LNCaP clone FGC (cell line): ENCODE measurements around the gene SPACA5B.
"Not testable (repeated sequence)": the region's sequence is repeated elsewhere in the genome, so short reads cannot be mapped to it uniquely, and the experiment has no call there.

Experiments used
- DNase-seq: peaks from one replicate; pipeline ENCODE4 v3.0.0-alpha.2; 2011; ENCODE audit warnings: low read depth
- H3K4me3 ChIP-seq: 2 replicates; pipeline ENCODE4 v1.5.1; 2011; ENCODE audit warnings: mild to moderate bottlenecking, low read depth, low read length, control low read depth
- TF ChIP-seq, protein P1 (sequence below): IDR thresholded peaks from 2 replicates; pipeline ENCODE4 v1.5.1; 2012; ENCODE audit warnings: mild to moderate bottlenecking; ENCODE audit not compliant: control insufficient read depth, insufficient read depth; ENCODE audit errors: extremely low read depth

Gene SPACA5B

DNA sequence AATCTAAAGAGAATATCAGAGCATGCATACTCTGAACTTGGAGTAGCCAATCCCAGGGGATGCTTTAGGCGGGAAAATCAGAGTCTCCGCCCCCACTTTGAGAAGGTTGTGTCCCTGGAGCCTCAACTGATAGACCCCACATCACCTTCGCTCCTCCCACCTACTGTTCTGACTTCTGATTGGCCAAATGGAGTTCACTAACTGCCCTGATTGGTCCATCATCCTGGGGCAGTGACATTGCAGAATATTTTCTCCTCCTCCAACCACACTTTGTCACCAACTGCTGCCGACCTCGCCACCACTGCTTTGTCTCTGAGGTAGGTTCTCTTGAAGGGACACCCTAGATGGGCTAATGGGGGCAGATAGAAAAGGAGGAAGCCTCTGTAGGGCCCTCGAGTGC is 22.7 kb upstream of the SPACA5B start:
- TF ChIP-seq, protein P1, sequence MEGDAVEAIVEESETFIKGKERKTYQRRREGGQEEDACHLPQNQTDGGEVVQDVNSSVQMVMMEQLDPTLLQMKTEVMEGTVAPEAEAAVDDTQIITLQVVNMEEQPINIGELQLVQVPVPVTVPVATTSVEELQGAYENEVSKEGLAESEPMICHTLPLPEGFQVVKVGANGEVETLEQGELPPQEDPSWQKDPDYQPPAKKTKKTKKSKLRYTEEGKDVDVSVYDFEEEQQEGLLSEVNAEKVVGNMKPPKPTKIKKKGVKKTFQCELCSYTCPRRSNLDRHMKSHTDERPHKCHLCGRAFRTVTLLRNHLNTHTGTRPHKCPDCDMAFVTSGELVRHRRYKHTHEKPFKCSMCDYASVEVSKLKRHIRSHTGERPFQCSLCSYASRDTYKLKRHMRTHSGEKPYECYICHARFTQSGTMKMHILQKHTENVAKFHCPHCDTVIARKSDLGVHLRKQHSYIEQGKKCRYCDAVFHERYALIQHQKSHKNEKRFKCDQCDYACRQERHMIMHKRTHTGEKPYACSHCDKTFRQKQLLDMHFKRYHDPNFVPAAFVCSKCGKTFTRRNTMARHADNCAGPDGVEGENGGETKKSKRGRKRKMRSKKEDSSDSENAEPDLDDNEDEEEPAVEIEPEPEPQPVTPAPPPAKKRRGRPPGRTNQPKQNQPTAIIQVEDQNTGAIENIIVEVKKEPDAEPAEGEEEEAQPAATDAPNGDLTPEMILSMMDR = no peak
- no peak for DNase-seq
- no peak overlapping the region for H3K4me3 ChIP-seq

DNA sequence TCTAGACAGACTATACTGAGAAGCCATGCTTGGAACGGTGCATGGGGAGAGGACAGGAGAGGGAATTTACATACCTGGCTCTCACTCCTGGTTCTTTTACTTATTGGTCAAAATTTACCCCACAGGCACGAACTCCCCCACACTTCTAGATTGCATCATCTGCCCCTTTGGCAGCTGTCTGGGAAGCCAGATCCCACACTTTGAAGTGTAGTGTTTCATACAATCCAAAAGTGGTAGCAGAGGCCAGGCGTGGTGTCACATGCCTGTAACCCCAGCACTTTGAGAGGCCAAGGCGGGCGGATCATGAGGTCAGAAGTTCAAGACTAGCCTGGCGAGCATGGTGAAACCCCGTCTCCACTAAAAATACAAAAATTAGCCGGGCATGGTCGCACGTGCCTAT is 5.1 kb upstream of the SPACA5B start:
- not testable (repeated sequence) for H3K4me3 ChIP-seq, DNase-seq

DNA sequence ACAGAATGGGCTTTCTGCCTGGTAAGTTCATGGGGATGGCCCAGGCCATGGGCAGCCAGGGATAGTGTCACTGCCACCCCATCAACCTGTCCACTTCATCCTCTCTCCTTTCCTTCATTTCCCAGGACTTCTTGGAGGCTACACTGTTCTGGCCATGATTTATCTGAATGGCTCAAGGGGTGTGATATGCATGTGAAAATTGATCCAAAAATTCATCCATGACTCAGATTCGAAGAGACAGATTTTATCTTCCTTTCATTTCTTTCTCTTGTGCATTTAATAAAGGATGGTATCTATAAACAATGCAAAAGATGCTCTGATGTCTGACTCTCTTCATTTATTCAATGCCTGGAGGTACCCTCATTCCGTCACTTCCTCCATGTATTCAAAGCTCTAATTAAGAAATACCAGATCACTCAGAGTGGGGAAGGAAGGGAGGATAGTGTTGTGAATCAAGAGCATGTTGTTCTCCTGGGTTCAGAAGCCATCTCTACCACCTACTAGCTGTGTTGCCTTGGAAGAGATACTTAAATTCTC is 1.9 kb downstream of the SPACA5B start:
- DNase-seq, H3K4me3 ChIP-seq: not testable (repeated sequence)

DNA sequence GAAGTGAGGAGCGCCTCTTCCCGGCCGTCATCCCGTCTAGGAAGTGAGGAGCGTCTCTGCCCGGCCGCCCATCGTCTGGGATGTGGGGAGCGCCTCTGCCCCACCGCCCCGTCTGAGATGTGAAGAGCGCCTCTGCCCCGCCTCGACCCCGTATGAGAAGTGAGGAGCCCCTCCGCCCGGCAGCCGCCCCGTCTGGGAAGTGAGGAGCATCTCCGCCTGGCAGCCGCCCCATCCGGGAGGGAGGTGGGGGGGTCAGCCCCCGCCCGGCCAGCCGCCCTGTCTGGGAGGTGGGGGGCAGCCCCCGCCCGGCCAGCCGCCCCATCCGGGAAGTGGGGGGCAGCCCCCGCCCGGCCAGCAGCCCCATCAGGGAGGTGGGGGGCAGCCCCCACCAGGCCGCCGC is 8.7 kb downstream of the SPACA5B start:
- H3K4me3 ChIP-seq, DNase-seq: not testable (repeated sequence)

DNA sequence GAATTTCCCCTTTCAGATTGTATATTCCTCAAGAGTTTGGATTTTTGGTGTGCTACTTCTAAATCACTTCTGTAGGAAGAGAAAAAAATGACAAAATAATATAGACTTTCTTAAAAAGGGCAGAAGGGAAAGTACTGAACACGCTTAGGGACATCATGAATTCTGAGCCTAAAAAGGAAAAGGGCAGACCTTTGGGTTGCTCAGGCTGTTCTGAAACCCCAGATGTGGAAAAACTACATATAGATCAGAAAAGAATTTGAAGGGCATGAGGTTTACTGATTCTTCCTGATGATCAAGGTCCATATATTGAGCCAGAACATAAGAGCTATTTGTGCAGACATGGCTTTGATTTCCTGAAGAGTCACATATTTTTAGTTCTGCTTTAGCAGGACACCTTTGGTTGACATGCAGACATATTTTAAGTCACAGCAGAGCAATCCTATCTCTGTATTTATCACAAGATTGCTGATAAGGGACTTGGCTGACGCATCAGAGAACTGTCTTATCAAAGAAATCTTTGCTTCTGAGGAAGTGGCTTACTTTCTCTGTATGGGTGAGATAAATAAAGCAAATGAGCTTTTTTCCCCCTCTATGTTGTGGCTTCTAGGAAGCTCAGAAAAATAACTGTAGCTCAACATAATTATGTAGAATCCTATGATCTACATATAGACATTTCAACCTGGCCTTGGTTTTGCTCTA is 11.5 kb downstream of the SPACA5B start:
- not testable (repeated sequence) for H3K4me3 ChIP-seq, DNase-seq

DNA sequence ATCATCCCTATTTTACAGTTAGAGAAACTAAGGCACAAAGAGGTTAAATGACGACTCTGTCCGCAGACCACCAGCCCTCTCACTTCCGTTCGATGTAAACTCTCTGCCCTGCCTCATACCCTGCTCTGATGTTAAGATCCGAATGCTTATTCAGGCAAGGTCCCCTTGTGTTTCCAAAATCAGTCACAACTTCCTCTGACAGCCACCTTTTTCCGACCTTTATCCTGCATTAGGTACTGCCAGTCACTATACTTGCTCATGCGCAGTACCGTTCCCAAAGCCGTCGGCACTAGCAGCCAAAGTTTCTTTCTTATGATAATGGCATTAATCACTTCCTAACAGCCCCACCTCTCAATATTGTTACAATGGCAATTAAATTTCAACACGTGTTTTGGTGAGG is 12.3 kb downstream of the SPACA5B start:
- not testable (repeated sequence) for DNase-seq, H3K4me3 ChIP-seq

DNA sequence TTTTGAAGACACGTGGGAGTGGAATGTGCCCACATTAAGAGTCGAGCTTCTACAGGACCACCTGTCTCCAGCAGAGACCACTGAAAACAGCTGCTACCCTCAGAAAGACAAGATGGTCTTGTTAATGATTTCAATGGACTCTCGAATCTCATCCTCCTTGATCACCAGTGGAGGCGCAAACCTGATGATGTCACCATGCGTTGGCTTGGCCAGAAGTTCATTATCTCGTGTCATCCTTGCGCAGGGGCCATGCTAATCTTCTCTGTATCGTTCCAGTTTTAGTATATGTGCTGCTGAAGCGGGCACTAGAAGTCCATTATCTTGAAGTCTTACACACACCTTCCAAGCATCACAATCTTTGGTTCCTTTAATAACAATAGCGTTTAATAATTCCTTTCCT is 23.3 kb downstream of the SPACA5B start:
- no peak overlapping the region for H3K4me3 ChIP-seq
- DNase-seq = no peak
- TF ChIP-seq, protein P1 = no peak

DNA sequence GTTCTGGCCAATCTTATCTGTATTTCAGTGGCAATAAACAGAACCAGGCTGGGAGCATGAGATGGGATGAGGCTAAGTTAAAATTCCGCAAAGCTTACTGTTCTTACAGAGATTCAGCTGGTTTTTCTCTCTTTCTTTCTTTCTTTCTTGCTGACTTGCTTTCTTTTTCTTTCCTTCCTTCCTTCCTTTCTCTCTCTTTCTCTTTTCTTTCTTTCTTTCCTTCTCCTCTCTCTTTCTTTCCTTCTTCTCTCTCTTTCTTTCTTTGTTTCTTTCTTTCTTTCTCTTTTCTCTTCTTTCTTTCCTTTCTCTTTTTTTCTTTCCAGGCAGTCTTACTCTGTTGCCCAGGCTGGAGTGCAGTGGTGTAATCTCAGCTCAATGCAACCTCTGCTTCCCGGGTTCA is 24.4 kb downstream of the SPACA5B start:
- H3K4me3 ChIP-seq = no peak overlapping the region
- no peak for DNase-seq
- TF ChIP-seq, protein P1 = no peak

DNA sequence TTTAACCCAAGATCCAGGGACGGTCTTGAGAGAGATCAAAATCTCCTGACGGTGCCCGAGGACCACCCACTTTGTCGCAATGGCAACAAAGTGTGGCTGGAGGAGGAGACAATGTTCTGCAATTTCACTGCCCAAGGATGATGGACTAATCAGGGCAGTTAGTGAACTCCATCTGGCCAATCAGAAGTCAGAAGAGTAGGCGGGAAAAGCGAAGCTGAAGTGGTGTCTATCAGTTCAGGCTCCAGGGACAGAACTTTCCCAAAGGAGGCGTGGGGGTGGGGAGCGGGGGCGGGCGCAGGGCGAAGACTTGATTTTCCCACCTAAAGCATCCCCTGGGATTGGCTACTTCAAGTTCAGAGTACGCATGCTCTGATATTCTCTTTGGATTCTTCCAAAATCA is 25.6 kb downstream of the SPACA5B start:
- DNase-seq = no peak
- TF ChIP-seq, protein P1 = no peak
- no peak overlapping the region for H3K4me3 ChIP-seq

DNA sequence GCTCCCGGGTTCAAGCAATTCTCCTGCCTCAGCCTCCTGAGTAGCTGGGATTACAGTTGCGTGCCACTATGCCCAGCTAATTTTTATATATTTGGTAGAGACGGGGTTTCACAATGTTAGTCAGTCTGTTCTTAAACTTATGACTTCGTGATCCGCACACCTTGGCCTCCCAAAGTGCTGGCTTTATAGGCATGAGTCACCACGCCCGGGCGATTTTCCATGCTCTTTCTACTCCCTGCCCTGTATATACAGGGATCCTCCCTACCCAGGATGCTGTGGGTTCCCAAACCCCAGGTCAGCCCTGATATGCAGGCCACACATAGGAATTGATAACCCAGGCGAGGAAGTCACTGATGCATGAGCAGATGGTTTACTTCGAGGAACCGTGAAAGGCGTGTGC is 34.8 kb downstream of the SPACA5B start:
- DNase-seq = no peak
- H3K4me3 ChIP-seq = no peak overlapping the region
- TF ChIP-seq, protein P1 = no peak

DNA sequence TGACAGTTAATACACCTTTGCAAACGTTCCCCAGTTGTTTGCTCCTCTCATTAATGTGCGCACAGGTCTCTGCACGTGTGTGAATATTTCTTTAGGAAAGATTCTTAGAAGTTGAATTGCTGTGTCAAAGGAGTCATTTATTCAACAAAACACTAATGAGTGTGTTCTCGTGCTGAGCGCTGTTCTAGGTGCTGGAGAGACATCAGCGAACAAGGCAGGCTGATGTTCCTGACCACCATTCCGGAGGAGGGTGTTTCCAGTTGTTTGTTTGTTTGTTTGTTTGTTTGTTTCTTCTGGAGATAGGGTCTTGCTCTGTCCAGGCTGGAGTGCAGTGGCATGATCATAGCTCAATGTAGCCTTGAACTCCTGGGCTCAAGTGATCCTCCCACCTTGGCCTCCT is 35.9 kb downstream of the SPACA5B start:
- DNase-seq, H3K4me3 ChIP-seq: not testable (repeated sequence)
